Uterus (tissue), 4 donors: ENCODE measurements around the gene TMEM11. TPM values are rescaled to one million over a fixed set of nuclear protein-coding genes. Genes with fewer than 3 reads are reported as not detected.
A peak's percentile ranks its signal among the peaks of the same experiment; 100 is the strongest.

Source experiments
- DNase-seq, 2 donors: peaks; one replicate each; pipeline ENCODE4 v3.0.0-alpha.2; 2019 to 2020
- H3K27ac ChIP-seq, 2 donors: fragments of 200-600 bp; sonication (generic); 1 replicate in 1 of 2; 2 replicates in 1 of 2; pipeline ENCODE4 v1.5.1; 2016 to 2018
- H3K27me3 ChIP-seq, 2 donors: fragments of 200-600 bp; sonication (generic); one replicate each; pipeline ENCODE4 v1.5.1; 2018 to 2019; ENCODE audit warnings: control low read depth in 1 of 2
- H3K36me3 ChIP-seq, 2 donors: fragments of 200-600 bp; sonication (generic); one replicate each; pipeline ENCODE4 v1.5.1; 2019; ENCODE audit warnings: control low read depth in 1 of 2
- H3K4me1 ChIP-seq, 2 donors: fragments of 200-600 bp; sonication (generic); one replicate each; pipeline ENCODE4 v1.5.1; 2018 to 2019; ENCODE audit warnings: control low read depth in 1 of 2
- H3K4me3 ChIP-seq, 2 donors: fragments of 200-600 bp; sonication (generic); 1 replicate in 1 of 2; 2 replicates in 1 of 2; pipeline ENCODE4 v1.5.1; 2018 to 2019; ENCODE audit warnings: mild to moderate bottlenecking in 1 of 2
- H3K9me3 ChIP-seq, 2 donors: fragments of 200-600 bp; sonication (generic); one replicate each; pipeline ENCODE4 v1.5.1; 2019; ENCODE audit warnings: control low read depth in 1 of 2
- POLR2A ChIP-seq, 2 donors: fragments of 450-650 bp; IDR thresholded peaks; one replicate each; pipeline ENCODE4 v1.6.1; 2016; ENCODE audit warnings: antibody characterized with exemption in 2 of 2, mild to moderate bottlenecking in 1 of 2, moderate library complexity in 1 of 2
- intact Hi-C: fragments of 100-400 bp; cut with DNase I; formaldehyde crosslinking; loops from one replicate; pipeline ENCODE4 v1.15.1; 2023; ENCODE audit warnings: low total_unique reads
- total RNA-seq, 4 donors: library from RNA; depleted of rRNA in 3 of 4; stranded (reverse); fragments of >200 nt in 3 of 4; gene quantifications; one replicate each; pipeline versions ENCODE4 v1.1.0 to v1.2.4, GENCODE V29; 2014 to 2023
- TF ChIP-seq, protein P1 (sequence below), 4 experiments: fragments of 200-600 bp in 2 of 4; fragments of 450-650 bp in 2 of 4; sonication (generic) in 2 of 4; IDR thresholded peaks; one replicate each; pipeline ENCODE4 v1.5.1; 2016 to 2019; ENCODE audit warnings: antibody characterized with exemption in 4 of 4, mild to moderate bottlenecking in 2 of 4, moderate library complexity in 1 of 4
- donor health status: DM: yes; HTN: yes; CAD: no.

TMEM11 gene
- total RNA-seq, 4 donors from 2014 or later: 6.9 to 23.8 (median 15.3) TPM

DNA sequence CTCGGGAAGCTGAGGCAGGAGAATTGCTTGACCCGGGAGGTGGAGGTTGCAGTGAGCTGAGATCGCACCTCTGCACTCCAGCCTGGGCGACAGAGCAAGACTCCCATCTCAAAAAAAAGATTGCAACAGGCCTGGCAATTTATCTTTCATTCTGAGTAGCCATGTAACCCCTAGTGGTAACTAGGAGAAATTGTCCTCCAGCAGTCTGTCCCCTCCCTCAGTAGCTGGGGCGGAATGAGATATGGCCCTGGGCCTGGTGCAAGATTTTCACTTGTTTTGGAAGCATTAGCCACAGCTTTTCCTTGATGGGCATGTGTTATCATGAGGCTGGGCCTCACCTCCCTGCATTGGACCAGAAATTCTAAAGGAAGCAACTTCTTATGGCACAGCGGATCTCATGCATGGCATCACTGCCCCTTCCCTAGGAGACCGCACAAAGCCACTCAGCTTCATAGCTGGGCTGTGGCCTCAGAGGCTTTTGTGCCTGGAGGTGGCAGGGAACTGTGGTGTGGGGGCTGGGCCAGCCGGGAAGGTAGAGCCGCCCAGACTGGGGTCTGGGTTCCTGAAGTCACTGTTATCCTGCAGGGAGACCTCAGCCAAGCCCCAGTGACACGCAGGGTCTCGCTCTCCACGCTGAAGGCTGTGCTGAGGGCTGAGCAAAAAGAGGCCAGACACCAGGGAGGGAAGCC lies 25.9 kb upstream of the TMEM11 start:
- Histone ChIP-seq H3K9me3 (no peaks in the 10 kb centered on the region), H3K27ac (no peak overlapping the region), H3K4me3 (no peak overlapping the region), H3K27me3 (no peaks in the 10 kb centered on the region), H3K4me1 (no peaks in the 10 kb centered on the region), H3K36me3 (no peaks in the 10 kb centered on the region)
- peak in 1 of 2 donors; percentile 15 for DNase-seq
- TF ChIP-seq POLR2A (IDR thresholded peaks at IDR 0.05): no peak
- TF ChIP-seq, protein P1, sequence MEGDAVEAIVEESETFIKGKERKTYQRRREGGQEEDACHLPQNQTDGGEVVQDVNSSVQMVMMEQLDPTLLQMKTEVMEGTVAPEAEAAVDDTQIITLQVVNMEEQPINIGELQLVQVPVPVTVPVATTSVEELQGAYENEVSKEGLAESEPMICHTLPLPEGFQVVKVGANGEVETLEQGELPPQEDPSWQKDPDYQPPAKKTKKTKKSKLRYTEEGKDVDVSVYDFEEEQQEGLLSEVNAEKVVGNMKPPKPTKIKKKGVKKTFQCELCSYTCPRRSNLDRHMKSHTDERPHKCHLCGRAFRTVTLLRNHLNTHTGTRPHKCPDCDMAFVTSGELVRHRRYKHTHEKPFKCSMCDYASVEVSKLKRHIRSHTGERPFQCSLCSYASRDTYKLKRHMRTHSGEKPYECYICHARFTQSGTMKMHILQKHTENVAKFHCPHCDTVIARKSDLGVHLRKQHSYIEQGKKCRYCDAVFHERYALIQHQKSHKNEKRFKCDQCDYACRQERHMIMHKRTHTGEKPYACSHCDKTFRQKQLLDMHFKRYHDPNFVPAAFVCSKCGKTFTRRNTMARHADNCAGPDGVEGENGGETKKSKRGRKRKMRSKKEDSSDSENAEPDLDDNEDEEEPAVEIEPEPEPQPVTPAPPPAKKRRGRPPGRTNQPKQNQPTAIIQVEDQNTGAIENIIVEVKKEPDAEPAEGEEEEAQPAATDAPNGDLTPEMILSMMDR (IDR thresholded peaks at IDR 0.05): peak in 2 of 4 experiments; percentile 32 to 37
- intact Hi-C loops: no loop called here

DNA sequence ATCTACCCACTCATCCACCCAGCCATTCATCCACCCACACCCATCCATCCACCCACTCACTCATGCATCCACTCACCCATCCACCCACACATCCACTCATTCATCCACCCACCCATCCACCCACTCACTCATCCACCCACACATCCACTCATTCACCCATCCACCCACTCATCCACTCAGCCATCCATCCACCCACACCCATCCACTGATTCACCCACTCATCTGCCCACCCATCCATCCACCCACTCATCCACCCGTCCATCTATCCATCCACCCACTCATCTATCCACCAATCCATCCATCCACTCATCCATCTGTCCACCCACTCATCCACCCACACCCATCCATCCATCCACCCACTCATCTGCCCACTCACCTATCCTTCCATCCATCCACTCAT lies 22.0 kb upstream of the TMEM11 start:
- no peaks in the 10 kb centered on the region for H3K36me3 ChIP-seq
- H3K27me3 ChIP-seq: no peaks in the 10 kb centered on the region
- no peaks in the 10 kb centered on the region for H3K4me1 ChIP-seq
- TF ChIP-seq, protein P1 (IDR thresholded peaks at IDR 0.05): no peak
- no peak overlapping the region for H3K4me3 ChIP-seq
- intact Hi-C loops: no loop called here
- no peak overlapping the region for H3K27ac ChIP-seq
- no peak for DNase-seq
- no peaks in the 10 kb centered on the region for H3K9me3 ChIP-seq

DNA sequence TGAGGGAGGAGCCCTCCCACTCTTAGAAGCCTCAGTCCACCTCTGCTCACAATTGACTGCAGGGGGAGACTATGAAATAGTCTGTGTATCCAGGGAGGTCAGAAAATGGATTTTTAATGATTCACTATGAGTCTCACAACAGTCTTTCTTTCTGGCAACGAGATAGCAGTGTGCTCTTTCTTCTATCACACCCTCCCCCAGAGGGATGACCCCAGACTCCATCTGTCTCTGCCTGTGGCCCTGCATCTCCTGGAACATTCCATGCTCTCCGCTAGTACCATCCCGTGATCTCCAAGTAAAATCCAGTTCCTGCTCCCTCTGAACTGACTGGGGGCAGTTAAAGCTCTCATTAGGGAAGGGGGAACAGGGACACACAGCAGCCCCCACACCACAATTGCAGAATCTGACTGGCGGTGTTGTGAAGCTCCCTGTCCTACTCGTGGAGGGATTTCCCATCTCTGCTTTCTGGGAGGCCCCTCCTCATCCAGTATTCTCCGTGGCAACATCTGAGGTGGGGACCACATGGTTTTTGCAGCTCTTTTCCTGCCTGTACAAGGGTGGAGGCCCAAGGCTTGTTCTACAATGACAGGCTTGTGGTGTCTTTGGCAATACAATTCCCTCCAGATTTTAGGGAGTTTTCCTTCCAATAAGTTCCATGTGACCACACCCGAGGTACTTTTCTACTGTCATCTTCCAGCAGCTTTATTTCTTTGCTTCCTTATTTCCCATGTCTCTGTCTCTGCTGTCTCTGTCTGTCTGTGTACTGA lies 19.8 kb upstream of the TMEM11 start:
- no peaks in the 10 kb centered on the region for H3K36me3 ChIP-seq
- TF ChIP-seq POLR2A (IDR thresholded peaks at IDR 0.05): no peak
- TF ChIP-seq, protein P1 (IDR thresholded peaks at IDR 0.05): no peak
- H3K27me3 ChIP-seq: no peaks in the 10 kb centered on the region
- H3K27ac ChIP-seq: no peak overlapping the region
- H3K4me3 ChIP-seq: no peak overlapping the region
- DNase-seq: no peak
- H3K9me3 ChIP-seq: no peaks in the 10 kb centered on the region
- no peaks in the 10 kb centered on the region for H3K4me1 ChIP-seq
- intact Hi-C loops: no loop called here

DNA sequence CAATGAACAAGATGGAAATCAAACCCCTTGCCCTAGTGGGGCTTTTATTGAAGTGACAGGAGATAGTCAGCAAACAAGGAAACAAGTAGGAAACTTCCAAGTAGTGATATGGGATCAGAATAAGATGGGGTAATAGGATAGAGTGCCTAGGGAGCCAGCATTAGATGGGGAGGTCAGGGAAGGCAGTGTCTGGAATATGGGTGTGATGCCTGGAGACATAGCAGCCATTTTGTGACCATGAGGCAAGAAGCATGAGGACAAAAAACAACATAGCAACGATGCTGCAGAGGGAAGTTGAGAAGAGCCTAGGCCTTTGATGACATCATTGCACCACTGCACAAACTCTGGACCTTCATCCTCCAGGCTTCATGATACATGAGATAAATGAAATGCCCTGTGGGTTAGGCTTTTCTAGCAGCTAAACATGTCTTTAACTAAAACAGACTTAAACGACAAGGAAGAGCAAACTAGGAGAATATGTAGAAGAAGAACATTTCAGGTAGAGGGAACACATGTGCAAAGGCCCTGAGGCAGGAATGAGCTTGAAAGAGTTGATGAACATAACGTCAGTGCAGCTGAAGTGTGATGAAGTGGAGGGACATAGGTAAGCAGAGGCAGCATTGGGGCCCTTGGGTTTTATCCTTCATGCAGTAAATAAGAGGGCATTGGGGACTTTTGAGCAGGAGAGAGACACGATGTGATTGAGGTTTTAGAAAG lies 18.2 kb upstream of the TMEM11 start:
- intact Hi-C loops: no loop called here
- TF ChIP-seq, protein P1 (IDR thresholded peaks at IDR 0.05): no peak
- TF ChIP-seq POLR2A (IDR thresholded peaks at IDR 0.05): no peak
- Histone ChIP-seq H3K27me3 (no peaks in the 10 kb centered on the region), H3K4me1 (no peaks in the 10 kb centered on the region), H3K4me3 (no peak overlapping the region), H3K9me3 (no peaks in the 10 kb centered on the region), H3K27ac (no peak overlapping the region), H3K36me3 (no peaks in the 10 kb centered on the region)
- DNase-seq: no peak

DNA sequence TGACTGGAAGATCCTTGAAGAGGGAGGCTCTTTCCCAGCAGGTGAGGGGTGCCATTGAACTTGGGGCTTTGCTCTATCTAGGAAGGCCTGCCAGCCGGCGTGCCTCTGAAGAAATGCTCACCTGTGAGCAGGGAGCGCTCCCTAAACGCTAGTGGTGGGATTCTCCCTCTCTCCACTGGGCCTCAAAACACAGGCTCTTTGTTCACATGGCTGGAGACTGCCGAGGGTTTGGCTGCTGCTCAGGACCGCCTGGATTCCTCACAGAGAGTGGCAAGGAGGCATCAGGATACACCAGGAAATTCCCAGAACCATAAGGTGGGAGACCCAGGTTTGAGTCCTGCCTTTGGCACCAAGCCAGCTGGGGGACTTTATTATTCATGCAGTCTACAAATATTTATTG lies 17.6 kb upstream of the TMEM11 start:
- no peak overlapping the region for H3K27ac ChIP-seq
- peak in 1 of 2 donors; percentile 14 for DNase-seq
- TF ChIP-seq, protein P1 (IDR thresholded peaks at IDR 0.05): no peak
- no peak for TF ChIP-seq POLR2A (IDR thresholded peaks at IDR 0.05)
- intact Hi-C loops: no loop called here
- no peak overlapping the region for H3K4me3 ChIP-seq
- H3K4me1 ChIP-seq: no peaks in the 10 kb centered on the region
- no peaks in the 10 kb centered on the region for H3K36me3 ChIP-seq
- no peaks in the 10 kb centered on the region for H3K27me3 ChIP-seq
- H3K9me3 ChIP-seq: no peaks in the 10 kb centered on the region
